A549 (cell line): ENCODE data around the gene HHLA2. TPM values are rescaled to one million over a fixed set of nuclear protein-coding genes. Genes with fewer than 3 reads are reported as not detected.

Source experiments
- ATAC-seq, 2 experiments: fragments of 200-7000 bp in 1 of 2; fragments of >200 bp in 1 of 2; cut with Nextera tagmentation in 1 of 2; cut with Tn5 transposase in 1 of 2; 3 replicates each; pipeline versions ENCODE4 v1.8.0 to v1.9.1; 2018 to 2020; ENCODE audit warnings: mild to moderate bottlenecking in 1 of 2, moderate library complexity in 1 of 2
- CTCF ChIA-PET: fragments of 300-600 bp; sonication (Branson Sonifier 250); formaldehyde crosslinking; extraction: SDS; loops from one replicate; lab custom pipeline; 2021; ENCODE audit warnings: antibody characterized with exemption, inconsistent platforms; lab: Yijun Ruan, JAX
- POLR2A ChIA-PET: fragments of 350-600 bp; formaldehyde crosslinking; extraction: SDS; loops from one replicate; lab custom pipeline; 2021; ENCODE audit warnings: antibody characterized with exemption, inconsistent platforms; lab: Yijun Ruan, JAX
- DNase-seq, 2 experiments: peaks; one replicate each; pipeline versions ENCODE4 v3.0.0 to v3.0.0-alpha.2; 2011 to 2016; ENCODE audit warnings: low read depth in 1 of 2, low spot score in 1 of 2
- FAIRE-seq: peaks from 2 replicates; lab custom pipeline; 2011; peaks lifted over from hg19 to GRCh38; lab: Jason Lieb, UNC
- H3K27ac ChIP-seq, 2 experiments: fragments of >200 bp; sonication (Bioruptor Twin); formaldehyde crosslinking; 3 replicates each; pipeline ENCODE4 v1.5.1; 2016 to 2017
- H3K4me1 ChIP-seq: fragments of >200 bp; sonication (Bioruptor Twin); formaldehyde crosslinking; 3 replicates; pipeline ENCODE4 v1.6.1; 2016
- H3K4me2 ChIP-seq: fragments of >200 bp; sonication (Bioruptor Twin); formaldehyde crosslinking; 3 replicates; pipeline ENCODE4 v1.6.1; 2016
- H3K4me3 ChIP-seq: fragments of >200 bp; sonication (Bioruptor Twin); formaldehyde crosslinking; 3 replicates; pipeline ENCODE4 v1.5.1; 2016
- H3K9me3 ChIP-seq: fragments of >200 bp; sonication (Bioruptor Twin); formaldehyde crosslinking; 3 replicates; pipeline ENCODE4 v1.6.1; 2016
- BHLHE40 ChIP-seq: IDR thresholded peaks from 2 replicates; pipeline ENCODE4 v1.6.1; 2012; ENCODE audit warnings: low read depth, low read length, inconsistent platforms
- CBX2 ChIP-seq: fragments of 200-600 bp; sonication (generic); IDR thresholded peaks from 2 replicates; pipeline ENCODE4 v1.6.1; 2016; ENCODE audit warnings: low read depth, mild to moderate bottlenecking, borderline replicate concordance
- CBX8 ChIP-seq: fragments of 200-600 bp; sonication (generic); IDR thresholded peaks from 2 replicates; pipeline ENCODE4 v1.6.1; 2016
- CHD4 ChIP-seq: fragments of 200-600 bp; sonication (generic); IDR thresholded peaks from 2 replicates; pipeline ENCODE4 v1.6.1; 2016; ENCODE audit warnings: antibody characterized with exemption, mild to moderate bottlenecking, borderline replicate concordance
- ELK1 ChIP-seq: fragments of 150-350 bp; IDR thresholded peaks from 2 replicates; pipeline ENCODE4 v1.6.1; 2014; ENCODE audit warnings: low read depth, mild to moderate bottlenecking, low read length
- EP300 ChIP-seq, 2 experiments: fragments of >200 bp; sonication (Bioruptor Twin); formaldehyde crosslinking; IDR thresholded peaks; 2 replicates in 1 of 2; 3 replicates in 1 of 2; pipeline ENCODE4 v1.6.1; 2016 to 2017
- FOSB ChIP-seq: fragments of 250-450 bp; sonication (Bioruptor Pico); IDR thresholded peaks from 2 replicates; pipeline ENCODE4 v1.5.0; 2020; ENCODE audit warnings: mild to moderate bottlenecking, moderate library complexity
- FOSL2 ChIP-seq, 2 experiments: fragments of 450-650 bp in 1 of 2; fragments of >200 bp in 1 of 2; sonication (Bioruptor Twin) in 1 of 2; formaldehyde crosslinking; IDR thresholded peaks; 2 replicates each; pipeline versions ENCODE4 v1.5.0 to v1.6.1; 2016 to 2020; ENCODE audit warnings: mild to moderate bottlenecking in 1 of 2, moderate library complexity in 1 of 2
- HDAC2 ChIP-seq: fragments of 200-600 bp; sonication (generic); IDR thresholded peaks from 2 replicates; pipeline ENCODE4 v1.6.1; 2016
- HOXA7 ChIP-seq: fragments of 250-450 bp; sonication (Bioruptor Pico); IDR thresholded peaks from 2 replicates; pipeline ENCODE4 v1.5.0; 2020; ENCODE audit warnings: mild to moderate bottlenecking, moderate library complexity
- HOXB13 ChIP-seq: fragments of 250-450 bp; sonication (Bioruptor Pico); IDR thresholded peaks from 2 replicates; pipeline ENCODE4 v1.5.0; 2020; ENCODE audit warnings: low read depth, mild to moderate bottlenecking, moderate library complexity
- KDM5A ChIP-seq: fragments of 200-600 bp; sonication (generic); IDR thresholded peaks from 2 replicates; pipeline ENCODE4 v1.6.1; 2016; ENCODE audit warnings: antibody characterized with exemption, mild to moderate bottlenecking
- MAFK ChIP-seq: fragments of 450-650 bp; IDR thresholded peaks from 2 replicates; pipeline ENCODE4 v1.6.1; 2014; ENCODE audit not compliant: partially characterized antibody
- NPAS2 ChIP-seq: fragments of 250-450 bp; sonication (Bioruptor Pico); IDR thresholded peaks from 2 replicates; pipeline ENCODE4 v1.8.0; 2022; ENCODE audit warnings: mild to moderate bottlenecking, moderate library complexity, borderline replicate concordance
- RCOR1 ChIP-seq: fragments of 150-350 bp; IDR thresholded peaks from 2 replicates; pipeline ENCODE4 v1.6.1; 2014; ENCODE audit warnings: antibody characterized with exemption, low read length, low read depth
- REST ChIP-seq: fragments of 200-600 bp; sonication (generic); IDR thresholded peaks from 2 replicates; pipeline ENCODE4 v1.6.1; 2016; ENCODE audit warnings: antibody characterized with exemption, mild to moderate bottlenecking, moderate library complexity
- SREBF2 ChIP-seq: fragments of 450-650 bp; IDR thresholded peaks from 2 replicates; pipeline ENCODE4 v1.6.1; 2014; ENCODE audit warnings: mild to moderate bottlenecking, moderate library complexity
- TP53 ChIP-seq: fragments of 250-450 bp; sonication (Bioruptor Pico); IDR thresholded peaks from 2 replicates; pipeline ENCODE4 v1.5.0; 2021; ENCODE audit warnings: mild to moderate bottlenecking, moderate library complexity
- ZFP36 ChIP-seq: fragments of 450-650 bp; IDR thresholded peaks from 2 replicates; pipeline ENCODE4 v1.6.1; 2014; ENCODE audit warnings: borderline replicate concordance; ENCODE audit not compliant: partially characterized antibody
- WGBS: methylation state at CpG from one replicate; pipeline ENCODE4 v1.1.6; 2017; ENCODE audit errors: missing lambda C conversion rate; 5-methylcytosine and 5-hydroxymethylcytosine counted together
- polyA plus RNA-seq, 4 experiments: library from polyadenylated mRNA; depleted of rRNA in 3 of 4; stranded (reverse); fragments of >200 nt; fragmentation: RNase III in 1 of 4; extraction: RNeasy Plus Mini Kit Qiagen cat#74134 plus additional on column Dnase treatment in 1 of 4; gene quantifications; 2 replicates in 3 of 4; 3 replicates in 1 of 4; pipeline ENCODE4 v1.2.3, GENCODE V29; 2011 to 2017

HHLA2 gene
- polyA plus RNA-seq, 2 of the 4 experiments (the other 2 are of a cell fraction): 0.08 to 0.48 TPM

GRCh38 chr3:108329508-108329907, 33.2 kb downstream of the HHLA2 start:
- ChIA-PET POLR2A (no interaction called here), CTCF (no interaction called here)
- H3K4me2 ChIP-seq: no peak overlapping the region
- no peak for FAIRE-seq
- no peak for ATAC-seq
- TF ChIP-seq RCOR1 (no peak), FOSB (CRISPR knock-in tag) (no peak), ZFP36 (no peak), KDM5A (no peak)
- 57% methylated on average over 5 of the region's 5 CpGs for WGBS
- H3K9me3 ChIP-seq: no peaks in the 10 kb centered on the region
- no peak for DNase-seq
- H3K4me1 ChIP-seq: no peaks in the 10 kb centered on the region
- no peak overlapping the region for H3K4me3 ChIP-seq
- H3K27ac ChIP-seq: no peak overlapping the region

GRCh38 chr3:108329947-108330346, 33.6 kb downstream of the HHLA2 start:
- no peak overlapping the region for H3K4me3 ChIP-seq
- CTCF ChIA-PET: no interaction called here
- DNase-seq (no peak), FAIRE-seq (no peak)
- POLR2A ChIA-PET: no interaction called here
- TF ChIP-seq NPAS2: no peak
- TF ChIP-seq EP300 (IDR thresholded peaks at IDR 0.05): no peak
- no peak for TF ChIP-seq MAFK
- TF ChIP-seq HOXB13 (CRISPR knock-in tag): no peak
- TF ChIP-seq ELK1: no peak
- no peak for TF ChIP-seq FOSL2 (IDR thresholded peaks at IDR 0.05)
- TF ChIP-seq FOSL2 (CRISPR knock-in tag; IDR thresholded peaks at IDR 0.05): no peak
- TF ChIP-seq HDAC2: no peak
- no peak for TF ChIP-seq HOXA7
- no peak for TF ChIP-seq CBX2
- TF ChIP-seq CBX8: no peak
- TF ChIP-seq REST: no peak
- TF ChIP-seq TP53: no peak
- TF ChIP-seq SREBF2: no peak
- no peak for TF ChIP-seq CHD4
- TF ChIP-seq, all 56 proteins: peak for 0
- no peak for ATAC-seq
- Histone ChIP-seq H3K27ac (no peak overlapping the region), H3K4me2 (no peak overlapping the region), H3K4me1 (no peaks in the 10 kb centered on the region), H3K9me3 (no peaks in the 10 kb centered on the region)

- no peak for FAIRE-seq
- no peaks in the 10 kb centered on the region for H3K4me1 ChIP-seq
- TF ChIP-seq RCOR1 (no peak), BHLHE40 (no peak)
- H3K4me2 ChIP-seq: no peak overlapping the region
- ChIA-PET CTCF (no interaction called here), POLR2A (no interaction called here)
- DNase-seq: no peak
- no peak for ATAC-seq
- no peak overlapping the region for H3K27ac ChIP-seq
- 43% methylated on average over 3 of the region's 3 CpGs for WGBS
- H3K4me3 ChIP-seq: no peak overlapping the region
- H3K9me3 ChIP-seq: no peaks in the 10 kb centered on the region
Measured at GRCh38 chr3:108331792-108332191, 35.4 kb downstream of the HHLA2 start.
